Embryonic facial prominence (tissue), 1 donor: Measurements from ENCODE around the gene LTB4R2.

Experiments
- DNase-seq: peaks from one replicate; pipeline ENCODE4 v3.0.0-alpha.2; 2016; ENCODE audit errors: extremely low spot score

The LTB4R2 gene

DNA sequence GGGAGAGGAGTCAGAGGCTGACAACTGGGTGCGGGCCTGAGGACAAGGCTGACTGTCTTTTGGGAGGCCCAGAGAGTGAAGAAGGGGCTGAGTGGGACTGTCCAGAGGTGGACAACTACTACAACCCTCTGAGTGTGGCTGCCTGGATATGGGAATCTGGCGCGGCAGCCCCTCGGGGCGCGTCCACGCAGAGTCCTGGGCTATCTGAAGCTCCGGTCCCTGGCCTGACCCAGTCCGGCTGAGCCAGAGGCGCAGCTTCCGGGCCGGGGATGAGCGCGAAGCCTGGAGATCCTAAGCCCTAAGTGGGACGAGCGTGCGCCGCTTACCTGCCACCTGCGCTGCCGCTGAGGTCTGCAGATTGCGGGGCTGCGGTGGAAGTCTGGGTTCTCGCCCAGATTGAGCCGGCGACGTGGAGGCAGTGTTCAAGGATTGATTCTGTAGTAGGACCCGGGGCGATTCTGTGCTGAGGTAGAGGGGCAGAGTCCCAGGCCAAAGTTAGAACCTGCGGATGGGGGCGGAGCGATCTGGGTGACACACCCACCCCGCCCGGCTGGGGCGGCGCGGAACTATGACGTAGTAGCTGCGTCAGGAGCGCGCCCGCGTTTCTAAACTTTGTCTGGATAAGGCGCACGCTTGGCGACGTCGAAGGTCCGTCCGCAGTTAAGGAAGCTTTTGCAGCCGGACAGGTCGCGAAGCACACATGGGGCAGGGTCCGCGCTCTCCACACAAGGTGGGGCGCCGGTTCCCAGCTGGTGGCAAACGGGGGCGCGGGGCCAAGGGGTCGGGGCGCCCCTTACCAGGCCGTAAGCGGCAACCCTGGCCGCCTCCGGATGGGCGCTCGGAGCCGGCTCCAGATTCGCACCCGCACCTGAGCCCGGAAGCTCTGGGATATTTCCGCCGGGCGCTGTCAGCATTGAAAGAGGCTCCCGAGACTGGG, 10.4 kb upstream of the LTB4R2 start, which contains the start of the genes DHRS1 and NOP9:
DHRS1 (minus strand) TSS at position 526 of the 937 bp plus-strand sequence. CDS start 674 bp downstream, outside the sequence.
NOP9 (plus strand) TSS at position 596 of the 937 bp plus-strand sequence; CDS start at position 701, 105 bp downstream.
- peak; percentile 82 for DNase-seq

DNA sequence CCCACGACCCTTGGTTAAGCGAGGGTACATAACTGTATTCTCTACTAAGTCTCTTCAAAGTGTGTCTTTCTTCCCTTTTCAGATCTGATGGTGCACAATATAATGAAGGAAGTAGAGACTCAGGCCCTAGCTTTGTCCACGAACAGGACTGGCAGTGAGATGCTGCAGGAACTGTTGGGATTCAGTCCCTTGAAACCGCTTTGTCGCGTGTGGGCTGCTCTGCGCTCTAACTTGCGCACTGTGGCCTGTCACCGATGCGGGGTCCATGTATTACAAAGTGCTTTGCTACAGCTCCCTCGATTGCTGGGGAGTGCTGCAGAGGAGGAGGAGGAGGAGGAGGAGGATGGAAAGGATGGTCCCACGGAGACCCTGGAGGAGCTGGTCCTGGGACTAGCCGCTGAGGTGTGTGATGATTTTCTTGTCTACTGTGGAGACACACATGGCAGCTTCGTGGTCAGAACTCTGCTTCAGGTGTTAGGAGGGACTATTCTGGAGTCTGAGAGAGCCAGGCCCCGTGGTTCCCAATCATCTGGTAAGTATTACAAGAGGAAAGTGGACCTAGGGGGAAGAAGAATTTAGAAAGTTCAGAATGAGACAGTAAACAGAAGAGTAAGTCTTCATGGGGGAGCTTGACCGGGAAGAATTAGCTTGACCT, 9.5 kb upstream of the LTB4R2 start:
- no peak for DNase-seq

DNA sequence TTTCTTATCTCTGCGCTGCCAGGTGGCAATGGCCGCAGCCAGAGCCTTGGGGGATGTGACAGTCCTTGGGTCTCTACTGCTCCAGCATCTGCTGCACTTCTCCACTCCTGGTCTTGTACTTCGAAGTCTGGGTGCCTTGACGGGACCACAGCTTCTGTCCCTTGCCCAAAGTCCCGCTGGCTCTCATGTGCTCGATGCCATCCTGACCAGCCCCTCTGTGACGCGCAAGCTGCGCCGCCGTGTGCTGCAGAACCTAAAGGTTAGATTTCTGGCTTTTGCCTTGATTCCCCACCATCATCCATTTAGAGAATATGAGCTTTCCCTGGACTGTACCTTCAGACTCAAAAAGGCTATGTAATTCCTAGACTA, 5.9 kb upstream of the LTB4R2 start:
- DNase-seq, result no peak

DNA sequence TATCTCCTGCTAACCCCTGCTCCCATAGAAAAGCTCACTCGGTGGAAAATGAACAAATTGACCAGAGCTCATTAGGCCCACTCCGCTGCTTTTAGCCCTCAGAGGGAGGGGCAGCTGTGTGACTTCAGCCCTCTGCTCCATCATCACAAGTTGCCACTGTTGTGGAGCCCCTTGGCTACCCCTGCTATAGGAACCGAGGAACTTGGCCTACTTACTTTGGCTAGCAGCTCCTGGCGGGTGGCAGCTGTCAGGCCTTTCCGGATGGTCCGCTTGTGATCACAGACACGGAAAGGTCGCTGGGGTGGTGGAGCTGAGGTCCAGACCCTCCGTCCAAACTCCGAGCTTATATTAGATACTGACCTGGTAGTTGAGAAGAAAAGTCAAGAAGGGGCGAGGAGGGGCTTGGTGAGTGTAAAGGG, 2.8 kb upstream of the LTB4R2 start:
- DNase-seq, result no peak

DNA sequence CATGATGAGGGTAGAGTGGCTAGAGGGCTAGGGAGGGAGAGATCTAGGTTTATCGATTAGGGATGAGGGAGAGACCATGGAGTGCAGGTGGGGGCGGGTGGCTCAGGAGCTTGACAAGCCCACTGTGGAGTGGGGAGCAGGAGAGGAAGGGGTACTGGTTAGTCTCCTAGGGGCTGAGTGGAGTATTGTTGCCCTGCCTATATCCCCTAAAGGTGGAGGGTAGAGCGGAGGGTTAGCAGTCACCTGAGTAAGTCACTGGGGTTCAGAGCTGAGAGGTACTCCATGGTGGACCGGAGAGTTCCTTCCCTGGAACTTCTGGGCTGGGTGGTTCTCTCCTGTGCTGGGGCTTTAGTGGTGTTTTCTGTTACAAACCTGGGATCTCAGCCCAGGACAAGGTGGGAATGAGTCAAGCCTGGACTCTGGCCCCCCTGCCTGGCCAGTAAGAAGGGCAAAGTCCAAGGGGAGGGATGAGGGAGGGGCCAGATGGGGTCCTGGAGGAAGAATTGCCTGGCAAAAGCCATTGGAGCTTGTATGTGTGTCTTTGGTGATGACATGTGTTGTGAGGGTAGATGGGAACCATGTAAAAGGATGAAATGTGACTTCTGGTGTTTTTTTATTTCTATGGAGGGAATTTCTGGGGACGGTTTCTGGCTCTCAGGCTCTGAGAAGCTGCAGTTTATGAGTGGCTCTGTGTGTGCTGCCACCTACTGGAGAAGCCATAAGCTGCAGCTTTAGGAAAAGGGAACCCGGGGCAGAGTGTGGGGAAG, 2.2 kb upstream of the LTB4R2 start, which contains the start of gene CIDEB:
CIDEB (minus strand) TSS at position 403 of the 767 bp plus-strand sequence; CDS start at position 284, 119 bp downstream.
- DNase-seq, result no peak

DNA sequence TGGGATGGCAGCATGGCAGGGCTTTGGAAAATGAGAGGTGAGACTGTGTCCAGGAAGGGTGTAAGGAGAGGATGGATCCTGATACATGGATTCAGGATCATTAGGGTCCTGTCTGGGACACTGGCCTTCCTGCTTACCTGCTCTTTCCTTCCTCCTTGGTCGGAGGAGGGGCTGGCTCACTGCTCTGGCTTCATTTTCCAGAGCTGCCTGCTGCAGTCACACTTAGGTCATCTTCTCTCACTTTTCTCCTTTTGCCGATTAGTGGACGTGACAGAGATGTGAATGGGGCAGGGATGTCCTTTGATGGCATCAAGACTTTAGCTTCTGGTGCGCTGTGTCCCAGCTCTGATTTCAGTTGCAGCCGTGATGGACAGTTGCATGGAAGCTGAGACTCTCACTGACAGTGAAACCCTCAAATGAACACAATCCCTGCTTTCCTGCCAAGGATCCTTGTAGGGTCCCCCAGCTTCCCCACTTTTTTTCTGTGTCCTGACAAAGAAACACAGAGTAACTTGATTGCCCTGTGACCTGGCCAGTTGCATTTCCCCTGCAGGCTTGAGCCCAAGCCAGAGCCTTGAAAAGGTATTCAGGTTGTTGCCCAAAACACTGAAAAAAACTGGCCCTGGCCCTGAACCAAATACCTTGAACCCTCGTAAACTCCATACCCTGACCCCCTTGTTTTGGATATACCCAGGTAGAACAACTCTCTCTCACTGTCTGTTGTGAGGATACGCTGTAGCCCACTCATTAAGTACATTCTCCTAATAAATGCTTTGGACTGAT, 1.4 kb upstream of the LTB4R2 start:
- no peak for DNase-seq

DNA sequence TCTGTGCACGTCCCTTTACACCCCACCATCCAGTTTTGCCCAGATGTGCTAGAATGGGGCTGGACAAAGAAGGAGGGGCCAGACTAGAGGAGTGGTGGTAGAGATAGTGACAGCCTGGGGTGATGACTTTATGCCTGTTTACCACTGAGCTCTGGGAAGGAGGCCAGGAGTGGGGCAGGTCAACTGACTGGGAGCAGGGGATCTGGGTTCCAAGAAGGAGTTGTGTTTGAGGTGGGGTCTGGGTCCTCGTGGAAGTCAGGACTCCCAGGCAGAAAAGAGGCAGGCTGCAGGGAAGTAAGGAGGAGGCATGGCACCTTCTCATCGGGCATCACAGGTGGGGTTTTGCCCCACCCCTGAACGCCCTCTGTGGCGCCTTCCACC, 315 bp downstream of the LTB4R2 start:
- no peak for DNase-seq

DNA sequence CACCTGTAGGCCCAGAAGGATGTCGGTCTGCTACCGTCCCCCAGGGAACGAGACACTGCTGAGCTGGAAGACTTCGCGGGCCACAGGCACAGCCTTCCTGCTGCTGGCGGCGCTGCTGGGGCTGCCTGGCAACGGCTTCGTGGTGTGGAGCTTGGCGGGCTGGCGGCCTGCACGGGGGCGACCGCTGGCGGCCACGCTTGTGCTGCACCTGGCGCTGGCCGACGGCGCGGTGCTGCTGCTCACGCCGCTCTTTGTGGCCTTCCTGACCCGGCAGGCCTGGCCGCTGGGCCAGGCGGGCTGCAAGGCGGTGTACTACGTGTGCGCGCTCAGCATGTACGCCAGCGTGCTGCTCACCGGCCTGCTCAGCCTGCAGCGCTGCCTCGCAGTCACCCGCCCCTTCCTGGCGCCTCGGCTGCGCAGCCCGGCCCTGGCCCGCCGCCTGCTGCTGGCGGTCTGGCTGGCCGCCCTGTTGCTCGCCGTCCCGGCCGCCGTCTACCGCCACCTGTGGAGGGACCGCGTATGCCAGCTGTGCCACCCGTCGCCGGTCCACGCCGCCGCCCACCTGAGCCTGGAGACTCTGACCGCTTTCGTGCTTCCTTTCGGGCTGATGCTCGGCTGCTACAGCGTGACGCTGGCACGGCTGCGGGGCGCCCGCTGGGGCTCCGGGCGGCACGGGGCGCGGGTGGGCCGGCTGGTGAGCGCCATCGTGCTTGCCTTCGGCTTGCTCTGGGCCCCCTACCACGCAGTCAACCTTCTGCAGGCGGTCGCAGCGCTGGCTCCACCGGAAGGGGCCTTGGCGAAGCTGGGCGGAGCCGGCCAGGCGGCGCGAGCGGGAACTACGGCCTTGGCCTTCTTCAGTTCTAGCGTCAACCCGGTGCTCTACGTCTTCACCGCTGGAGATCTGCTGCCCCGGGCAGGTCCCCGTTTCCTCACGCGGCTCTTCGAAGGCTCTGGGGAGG, 985 bp downstream of the LTB4R2 start, which contains the start of gene LTB4R:
LTB4R (plus strand) TSS at position 857 of the 959 bp plus-strand sequence. CDS start 4,150 bp downstream, outside the sequence.
- peak; percentile 46 for DNase-seq

DNA sequence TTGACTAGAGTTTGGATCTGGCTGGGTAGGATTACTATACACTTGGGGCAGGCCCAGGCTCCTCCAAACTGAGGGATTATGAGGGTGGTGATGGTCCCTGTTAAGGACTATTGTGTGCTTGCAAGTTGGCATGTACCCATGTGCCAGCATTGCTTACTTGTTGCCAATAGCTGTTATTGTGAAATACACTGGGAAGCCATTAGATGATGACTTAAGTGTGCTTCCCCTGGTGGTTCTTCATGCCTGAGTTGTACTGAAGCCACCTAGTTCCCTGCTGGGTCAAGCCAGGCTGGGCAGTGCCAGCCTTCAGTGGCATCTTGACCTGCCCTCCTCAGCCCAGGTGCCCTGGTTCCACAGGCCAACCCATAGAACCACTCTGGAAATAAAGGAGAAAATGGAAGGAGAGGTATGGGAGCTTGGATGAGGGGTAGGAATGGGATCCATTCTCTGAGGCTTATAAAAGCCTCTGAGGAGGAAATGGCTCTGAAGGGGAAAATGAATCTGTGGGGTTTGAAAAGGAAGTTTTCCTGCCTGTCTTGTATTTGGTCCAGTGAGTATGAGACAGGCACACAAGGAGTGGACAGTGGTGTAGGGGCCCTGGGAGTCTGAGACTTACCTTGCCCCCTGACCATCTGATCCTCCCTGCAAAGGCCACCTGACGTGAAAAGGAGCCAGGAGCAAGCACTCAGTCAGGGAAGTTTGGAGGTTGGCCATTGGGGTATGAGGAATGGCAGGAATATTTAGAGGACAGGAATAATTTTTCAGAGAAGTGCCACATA, 2.1 kb downstream of the LTB4R2 start:
- DNase-seq, result no peak

DNA sequence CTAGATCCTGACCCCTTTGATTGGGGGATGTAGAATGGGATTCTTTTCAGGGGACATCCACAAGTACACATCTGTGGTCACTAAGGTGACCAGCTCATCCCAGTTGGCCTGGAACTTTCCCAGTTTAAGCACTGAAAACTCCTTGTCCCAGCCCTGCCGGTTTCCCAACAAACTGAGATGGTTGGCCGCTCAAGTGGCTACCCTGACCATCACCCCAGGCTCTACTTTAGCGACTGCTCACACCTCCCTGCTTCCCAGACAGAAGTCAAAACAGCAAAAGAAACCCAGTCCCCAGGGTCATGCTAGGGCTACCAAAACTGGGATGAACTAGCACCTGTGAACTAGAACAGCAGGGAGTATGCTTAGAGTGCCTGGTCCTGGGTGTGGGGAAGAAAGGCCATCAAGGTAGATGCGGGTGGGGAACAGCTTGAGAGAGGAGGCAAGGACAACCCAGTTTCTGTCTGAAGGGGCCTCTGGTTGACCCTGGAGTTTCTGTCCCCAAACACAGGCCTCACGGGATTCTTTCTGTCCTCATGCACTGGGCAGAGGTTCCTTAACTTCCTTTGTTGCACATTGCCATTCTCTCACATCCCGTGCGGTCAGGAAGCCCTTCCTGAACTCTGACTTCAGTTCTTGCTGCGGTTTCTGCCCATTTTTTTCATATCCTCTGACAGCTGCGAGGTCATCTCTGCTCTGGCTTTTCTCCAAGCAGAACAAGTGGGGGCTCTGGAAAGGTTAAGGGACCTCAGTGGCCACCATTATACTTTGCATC, 3.0 kb downstream of the LTB4R2 start:
- DNase-seq, result no peak

DNA sequence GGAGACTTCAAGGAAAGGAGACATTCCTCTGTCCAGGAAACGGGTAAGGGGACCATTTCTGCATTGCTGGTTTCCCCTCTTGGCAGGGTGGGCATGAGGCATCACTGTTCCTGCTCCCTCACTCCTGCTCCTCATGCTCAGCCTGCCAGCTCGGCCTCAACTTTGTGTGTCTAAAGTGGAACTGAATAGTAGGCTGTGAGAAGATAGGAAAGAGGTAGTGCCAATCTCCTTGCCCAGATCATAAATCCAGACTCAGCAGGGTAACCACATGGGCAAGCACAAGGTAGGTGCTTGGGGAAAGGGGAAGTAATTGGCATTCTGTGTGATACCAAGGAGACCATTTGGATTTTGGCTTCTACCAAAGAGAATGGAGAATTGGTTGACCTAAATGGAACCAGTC, 4.0 kb downstream of the LTB4R2 start:
- no peak for DNase-seq

DNA sequence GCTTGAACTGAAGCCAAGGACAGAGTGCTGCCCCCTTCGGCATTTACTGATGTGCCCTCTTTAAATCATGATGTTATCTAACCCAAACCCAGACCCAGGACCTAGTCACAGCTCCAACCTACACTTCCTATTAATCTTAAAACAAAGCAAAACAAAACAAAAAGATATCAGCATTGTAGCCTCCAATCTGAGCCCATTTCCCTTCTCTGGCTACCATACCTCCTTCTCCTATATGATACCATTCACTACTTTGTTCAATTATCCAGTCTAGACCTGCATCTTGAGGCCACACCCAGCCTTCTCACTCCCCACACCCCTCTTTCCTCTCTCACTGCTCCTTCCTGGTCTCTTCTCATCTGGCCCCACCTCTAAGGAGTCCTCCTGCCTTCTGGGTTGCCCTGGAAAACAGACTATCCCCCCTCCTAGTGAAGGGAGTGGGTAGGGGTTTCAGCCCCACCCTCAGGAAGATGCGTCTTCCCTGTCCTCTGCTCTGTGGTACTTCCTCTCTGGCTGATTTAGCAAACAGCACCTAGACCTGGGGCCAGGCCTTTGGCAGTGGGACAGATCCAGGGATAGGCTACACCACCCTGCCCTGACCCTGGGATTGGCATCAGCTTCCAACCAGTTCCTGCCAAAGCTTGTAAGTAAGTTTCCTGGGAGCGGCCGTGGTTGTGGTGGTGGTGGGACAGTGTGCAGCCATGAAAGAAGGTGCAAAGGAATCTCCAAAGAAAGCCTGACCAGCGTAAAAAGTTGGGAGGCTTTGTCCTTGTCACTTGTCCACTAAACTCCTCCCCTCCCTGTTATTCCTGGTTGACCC, 4.6 kb downstream of the LTB4R2 start:
- no peak for DNase-seq

DNA sequence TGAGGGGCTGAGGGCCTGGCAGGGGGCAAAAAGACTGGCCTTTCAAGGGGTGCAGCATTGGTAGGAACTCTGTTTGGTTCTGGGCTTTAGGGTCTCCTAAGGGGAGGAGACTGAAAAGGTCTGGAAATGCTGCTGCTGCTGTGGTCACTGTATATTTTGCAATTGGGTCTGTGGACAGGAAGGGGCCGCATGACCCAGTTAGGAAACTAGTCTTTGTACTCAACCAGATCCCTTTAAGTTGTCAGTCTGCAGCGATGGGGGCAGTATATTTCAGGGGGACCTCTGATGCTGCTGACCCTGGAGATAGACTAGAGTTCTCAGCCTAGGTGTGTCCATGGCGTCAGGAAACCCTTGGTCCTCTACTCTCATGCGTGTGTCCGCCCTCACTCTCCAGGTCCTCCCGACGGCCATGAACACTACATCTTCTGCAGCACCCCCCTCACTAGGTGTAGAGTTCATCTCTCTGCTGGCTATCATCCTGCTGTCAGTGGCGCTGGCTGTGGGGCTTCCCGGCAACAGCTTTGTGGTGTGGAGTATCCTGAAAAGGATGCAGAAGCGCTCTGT, 5.4 kb downstream of the LTB4R2 start:
- DNase-seq, result no peak

DNA sequence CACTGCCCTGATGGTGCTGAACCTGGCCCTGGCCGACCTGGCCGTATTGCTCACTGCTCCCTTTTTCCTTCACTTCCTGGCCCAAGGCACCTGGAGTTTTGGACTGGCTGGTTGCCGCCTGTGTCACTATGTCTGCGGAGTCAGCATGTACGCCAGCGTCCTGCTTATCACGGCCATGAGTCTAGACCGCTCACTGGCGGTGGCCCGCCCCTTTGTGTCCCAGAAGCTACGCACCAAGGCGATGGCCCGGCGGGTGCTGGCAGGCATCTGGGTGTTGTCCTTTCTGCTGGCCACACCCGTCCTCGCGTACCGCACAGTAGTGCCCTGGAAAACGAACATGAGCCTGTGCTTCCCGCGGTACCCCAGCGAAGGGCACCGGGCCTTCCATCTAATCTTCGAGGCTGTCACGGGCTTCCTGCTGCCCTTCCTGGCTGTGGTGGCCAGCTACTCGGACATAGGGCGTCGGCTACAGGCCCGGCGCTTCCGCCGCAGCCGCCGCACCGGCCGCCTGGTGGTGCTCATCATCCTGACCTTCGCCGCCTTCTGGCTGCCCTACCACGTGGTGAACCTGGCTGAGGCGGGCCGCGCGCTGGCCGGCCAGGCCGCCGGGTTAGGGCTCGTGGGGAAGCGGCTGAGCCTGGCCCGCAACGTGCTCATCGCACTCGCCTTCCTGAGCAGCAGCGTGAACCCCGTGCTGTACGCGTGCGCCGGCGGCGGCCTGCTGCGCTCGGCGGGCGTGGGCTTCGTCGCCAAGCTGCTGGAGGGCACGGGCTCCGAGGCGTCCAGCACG, 6.1 kb downstream of the LTB4R2 start:
- DNase-seq, result no peak

DNA sequence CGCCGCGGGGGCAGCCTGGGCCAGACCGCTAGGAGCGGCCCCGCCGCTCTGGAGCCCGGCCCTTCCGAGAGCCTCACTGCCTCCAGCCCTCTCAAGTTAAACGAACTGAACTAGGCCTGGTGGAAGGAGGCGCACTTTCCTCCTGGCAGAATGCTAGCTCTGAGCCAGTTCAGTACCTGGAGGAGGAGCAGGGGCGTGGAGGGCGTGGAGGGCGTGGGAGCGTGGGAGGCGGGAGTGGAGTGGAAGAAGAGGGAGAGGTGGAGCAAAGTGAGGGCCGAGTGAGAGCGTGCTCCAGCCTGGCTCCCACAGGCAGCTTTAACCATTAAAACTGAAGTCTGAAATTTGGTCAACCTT, 6.6 kb downstream of the LTB4R2 start:
- DNase-seq, result no peak

DNA sequence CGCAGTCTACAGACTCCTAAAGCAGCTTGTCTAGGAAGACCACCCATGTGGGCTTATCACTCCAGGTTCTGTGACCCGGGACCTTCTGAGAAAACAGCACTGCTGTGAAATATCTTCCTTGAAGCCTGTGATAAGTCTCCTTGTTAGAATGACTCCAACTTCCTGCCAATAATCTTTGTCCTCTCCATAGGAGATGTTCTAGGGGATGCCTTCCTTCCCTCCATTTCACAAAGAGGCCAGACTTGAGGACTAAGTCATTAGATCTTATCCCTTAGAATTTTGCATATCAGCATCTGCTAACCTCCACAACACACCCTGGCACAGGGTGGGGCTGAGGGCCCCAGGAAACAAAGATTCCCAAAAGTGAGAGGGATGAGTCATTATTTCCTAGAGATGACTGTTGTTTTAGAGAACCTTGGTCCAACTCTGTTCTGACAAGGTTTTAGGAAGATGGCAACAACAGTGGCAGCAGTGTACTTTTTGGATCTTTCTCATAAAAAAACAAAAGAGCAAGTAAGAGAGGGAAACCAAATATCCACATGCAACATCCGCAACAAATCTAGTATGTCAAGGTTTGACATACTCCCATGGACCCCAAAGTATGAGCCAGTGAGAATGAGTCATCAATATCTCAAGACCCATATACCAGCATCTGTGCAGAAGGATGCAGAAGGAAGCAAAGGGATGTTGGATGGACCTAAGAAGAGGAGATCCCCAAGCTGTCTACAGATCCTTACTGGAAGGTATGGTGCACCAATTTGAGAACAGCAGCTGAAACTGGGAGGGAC, 7.4 kb downstream of the LTB4R2 start:
- no peak for DNase-seq
